ENCODE measurements around the gene EVC2.

The EVC2 gene

GRCh38 chr4:5691491-5692132 lies 16.7 kb downstream of the EVC2 start:
- TF ChIP-seq ZC3H10 (CRISPR knock-in tag; IDR thresholded peaks at IDR 0.05) (no peak), TCF4 (CRISPR knock-in tag; IDR thresholded peaks at IDR 0.05; ENCODE audit: borderline replicate concordance) (no peak), CSRNP3 (CRISPR knock-in tag; IDR thresholded peaks at IDR 0.05) (no peak), SNAI2 (CRISPR knock-in tag; IDR thresholded peaks at IDR 0.05) (no peak), ISL1 (CRISPR knock-in tag; IDR thresholded peaks at IDR 0.05) (no peak), ESRRG (CRISPR knock-in tag; IDR thresholded peaks at IDR 0.05) (no peak), PATZ1 (CRISPR knock-in tag; IDR thresholded peaks at IDR 0.05; ENCODE audit: borderline replicate concordance) (no peak), CREB5 (CRISPR knock-in tag; IDR thresholded peaks at IDR 0.05; ENCODE audit: low read depth) (no peak), TOX (CRISPR knock-in tag; IDR thresholded peaks at IDR 0.05; ENCODE audit: borderline replicate concordance) (no peak), ZNF8 (CRISPR knock-in tag; IDR thresholded peaks at IDR 0.05) (no peak), CSDC2 (CRISPR knock-in tag; IDR thresholded peaks at IDR 0.05) (no peak), GLIS3 (CRISPR knock-in tag; IDR thresholded peaks at IDR 0.05) (no peak), POU6F1 (CRISPR knock-in tag; IDR thresholded peaks at IDR 0.05; ENCODE audit: borderline replicate concordance, low read depth) (no peak), ZNF70 (CRISPR knock-in tag; IDR thresholded peaks at IDR 0.05) (no peak)
- no peak for ATAC-seq

GRCh38 chr4:5689065-5689464 lies 19.3 kb downstream of the EVC2 start:
- TF ChIP-seq RARB (CRISPR knock-in tag; IDR thresholded peaks at IDR 0.05) (no peak), OSR1 (CRISPR knock-in tag; IDR thresholded peaks at IDR 0.05) (no peak), CREB5 (CRISPR knock-in tag; IDR thresholded peaks at IDR 0.05; ENCODE audit: low read depth) (no peak), CSRNP3 (CRISPR knock-in tag; IDR thresholded peaks at IDR 0.05) (no peak), POU6F1 (CRISPR knock-in tag; IDR thresholded peaks at IDR 0.05; ENCODE audit: borderline replicate concordance, low read depth) (no peak), SNAI2 (CRISPR knock-in tag; IDR thresholded peaks at IDR 0.05) (no peak), ZFP30 (CRISPR knock-in tag; IDR thresholded peaks at IDR 0.05) (no peak), TOX (CRISPR knock-in tag; IDR thresholded peaks at IDR 0.05; ENCODE audit: borderline replicate concordance) (no peak), PATZ1 (CRISPR knock-in tag; IDR thresholded peaks at IDR 0.05; ENCODE audit: borderline replicate concordance) (no peak), ZNF70 (CRISPR knock-in tag; IDR thresholded peaks at IDR 0.05) (no peak), ZNF565 (CRISPR knock-in tag; conservative IDR thresholded peaks at IDR 0.05; ENCODE audit: low read depth) (no peak), CSDC2 (CRISPR knock-in tag; IDR thresholded peaks at IDR 0.05) (no peak)
- ATAC-seq: no peak

All from SK-N-SH treated with all-trans-retinoic acid at 6 μM for 48 hours (cell line).